Measurements from ENCODE around the gene TMEM132A. TPM values are rescaled to one million over a fixed set of nuclear protein-coding genes. Genes with fewer than 3 reads are reported as not detected.
A peak's percentile ranks its signal among the peaks of the same experiment; 100 is the strongest.

The TMEM132A gene
- total RNA-seq, 1 donor from 2014 or later: 34.0 TPM

DNA sequence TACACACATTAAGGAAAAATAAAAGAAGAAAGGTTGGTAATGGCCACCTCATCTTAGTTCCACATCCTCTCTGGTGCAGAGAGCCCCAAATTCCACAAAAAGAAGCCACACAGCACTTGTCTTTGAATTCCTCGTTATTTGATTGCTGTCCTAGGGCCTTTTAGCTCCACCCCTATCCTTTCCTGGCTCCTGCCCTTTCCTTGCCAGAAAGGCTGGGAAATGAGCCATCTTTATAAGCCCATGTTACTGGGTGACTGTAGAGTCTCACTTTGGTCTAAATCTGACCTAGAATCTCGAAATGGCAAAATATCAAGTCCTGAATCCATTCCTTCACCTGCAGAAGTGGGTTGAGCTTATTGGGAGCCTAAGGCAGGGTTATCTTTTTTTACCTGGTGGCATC is 4.3 kb upstream of the TMEM132A start:
- Histone ChIP-seq H3K4me2 (no peak overlapping the region), H3K9me3 (ENCODE audit: low read depth) (no peaks in the 10 kb centered on the region), H3K9ac (no peak overlapping the region), H3K36me3 (no peaks in the 10 kb centered on the region), H3K4me3 (no peak overlapping the region), H3K27me3 (no peaks in the 10 kb centered on the region), H3F3A (ENCODE audit: low read depth) (peaks cover 16% of the 10 kb centered on the region), H2AFZ (replicated peaks) (no peak overlapping the region), H3K79me2 (ENCODE audit: low read depth) (peaks cover 39% of the 10 kb centered on the region), H3K4me1 (peaks cover 6% of the 10 kb centered on the region), H4K20me1 (ENCODE audit: low read depth) (peaks cover 25% of the 10 kb centered on the region), H3K27ac (no peak overlapping the region)
- no peak overlapping the region for H3K4me3 Mint-ChIP-seq
- DNase-seq (ENCODE audit: low spot score): no peak
- H3K9me3 Mint-ChIP-seq: no peaks in the 10 kb centered on the region
- peaks cover 35% of the 10 kb centered on the region for H3K4me1 Mint-ChIP-seq
- no peak overlapping the region for H3K27ac Mint-ChIP-seq
- H3K27me3 Mint-ChIP-seq (ENCODE audit: insufficient read depth, low read depth): peaks cover 4% of the 10 kb centered on the region
- peaks cover 22% of the 10 kb centered on the region for H3K36me3 Mint-ChIP-seq
- TF ChIP-seq, protein P1, sequence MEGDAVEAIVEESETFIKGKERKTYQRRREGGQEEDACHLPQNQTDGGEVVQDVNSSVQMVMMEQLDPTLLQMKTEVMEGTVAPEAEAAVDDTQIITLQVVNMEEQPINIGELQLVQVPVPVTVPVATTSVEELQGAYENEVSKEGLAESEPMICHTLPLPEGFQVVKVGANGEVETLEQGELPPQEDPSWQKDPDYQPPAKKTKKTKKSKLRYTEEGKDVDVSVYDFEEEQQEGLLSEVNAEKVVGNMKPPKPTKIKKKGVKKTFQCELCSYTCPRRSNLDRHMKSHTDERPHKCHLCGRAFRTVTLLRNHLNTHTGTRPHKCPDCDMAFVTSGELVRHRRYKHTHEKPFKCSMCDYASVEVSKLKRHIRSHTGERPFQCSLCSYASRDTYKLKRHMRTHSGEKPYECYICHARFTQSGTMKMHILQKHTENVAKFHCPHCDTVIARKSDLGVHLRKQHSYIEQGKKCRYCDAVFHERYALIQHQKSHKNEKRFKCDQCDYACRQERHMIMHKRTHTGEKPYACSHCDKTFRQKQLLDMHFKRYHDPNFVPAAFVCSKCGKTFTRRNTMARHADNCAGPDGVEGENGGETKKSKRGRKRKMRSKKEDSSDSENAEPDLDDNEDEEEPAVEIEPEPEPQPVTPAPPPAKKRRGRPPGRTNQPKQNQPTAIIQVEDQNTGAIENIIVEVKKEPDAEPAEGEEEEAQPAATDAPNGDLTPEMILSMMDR (IDR thresholded peaks at IDR 0.05): no peak
- TF ChIP-seq EZH2phosphoT487 (IDR thresholded peaks at IDR 0.05): no peak

DNA sequence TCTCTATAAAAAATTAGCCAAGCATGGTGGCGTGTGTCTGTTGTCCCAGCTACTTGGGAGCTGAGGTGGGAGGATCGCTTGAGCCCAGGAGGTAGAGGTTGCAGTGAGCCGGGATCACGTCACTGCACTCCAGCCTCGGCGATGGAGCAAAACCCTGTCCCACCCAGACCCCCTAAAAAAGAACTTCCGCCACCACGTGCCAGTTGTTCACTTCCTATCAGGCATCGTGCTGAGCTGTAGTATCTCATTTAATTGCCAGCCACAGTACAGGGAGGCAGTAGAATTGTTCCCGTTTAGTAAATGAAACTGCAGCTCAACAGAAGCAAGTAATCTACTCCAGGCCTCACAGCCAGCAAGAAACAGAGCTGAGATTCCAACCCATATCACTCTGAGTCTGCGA is 3.0 kb upstream of the TMEM132A start:
- no peak overlapping the region for H2AFZ ChIP-seq (replicated peaks)

DNA sequence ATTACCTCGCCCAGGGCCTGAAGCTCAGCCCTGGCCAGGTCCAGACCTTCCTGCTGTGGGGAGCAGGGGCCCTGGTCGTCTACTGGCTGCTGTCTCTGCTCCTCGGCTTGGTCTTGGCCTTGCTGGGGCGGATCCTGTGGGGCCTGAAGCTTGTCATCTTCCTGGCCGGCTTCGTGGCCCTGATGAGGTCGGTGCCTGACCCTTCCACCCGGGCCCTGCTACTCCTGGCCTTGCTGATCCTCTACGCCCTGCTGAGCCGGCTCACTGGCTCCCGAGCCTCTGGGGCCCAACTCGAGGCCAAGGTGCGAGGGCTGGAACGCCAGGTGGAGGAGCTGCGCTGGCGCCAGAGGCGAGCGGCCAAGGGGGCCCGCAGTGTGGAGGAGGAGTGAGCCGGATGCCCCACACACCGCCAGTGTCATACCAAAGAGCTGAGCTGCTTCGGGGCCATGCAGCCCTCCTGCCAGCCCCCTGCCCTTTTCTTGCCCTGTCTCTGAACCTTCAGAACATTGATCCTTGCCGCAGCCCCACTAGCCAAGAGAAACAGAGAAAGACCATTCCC is 2.4 kb upstream of the TMEM132A start:
- peaks cover 26% of the 10 kb centered on the region for H3K36me3 Mint-ChIP-seq

More for the DNA sequence above, 3.0 kb upstream of the TMEM132A start:
- Mint-ChIP-seq H3K36me3 (peaks cover 22% of the 10 kb centered on the region), H3K27ac (no peak overlapping the region), H3K4me1 (peaks cover 34% of the 10 kb centered on the region), H3K4me3 (no peak overlapping the region), H3K9me3 (no peaks in the 10 kb centered on the region), H3K27me3 (ENCODE audit: insufficient read depth, low read depth) (peaks cover 2% of the 10 kb centered on the region)
- Histone ChIP-seq H3K79me2 (ENCODE audit: low read depth) (peaks cover 45% of the 10 kb centered on the region), H3K9ac (no peak overlapping the region), H3K36me3 (no peaks in the 10 kb centered on the region), H3K27ac (no peak overlapping the region), H3F3A (ENCODE audit: low read depth) (peaks cover 3% of the 10 kb centered on the region), H4K20me1 (ENCODE audit: low read depth) (peaks cover 36% of the 10 kb centered on the region), H3K9me3 (ENCODE audit: low read depth) (no peaks in the 10 kb centered on the region), H3K4me3 (no peak overlapping the region), H3K4me2 (no peak overlapping the region), H3K27me3 (no peaks in the 10 kb centered on the region), H3K4me1 (peaks cover 6% of the 10 kb centered on the region)
- no peak for DNase-seq (ENCODE audit: low spot score)
- TF ChIP-seq, protein P1 (IDR thresholded peaks at IDR 0.05): no peak
- TF ChIP-seq EZH2phosphoT487 (IDR thresholded peaks at IDR 0.05) (no peak), EZH2 (IDR thresholded peaks at IDR 0.05) (no peak)

More for the DNA sequence above, 2.4 kb upstream of the TMEM132A start:
- no peak for DNase-seq (ENCODE audit: low spot score)
- Histone ChIP-seq H3K36me3 (no peaks in the 10 kb centered on the region), H3K4me3 (no peak overlapping the region), H3K27ac (no peak overlapping the region), H3K79me2 (ENCODE audit: low read depth) (peaks cover 42% of the 10 kb centered on the region), H4K20me1 (ENCODE audit: low read depth) (peaks cover 36% of the 10 kb centered on the region), H3K4me2 (no peak overlapping the region), H3K27me3 (no peaks in the 10 kb centered on the region), H3K9me3 (ENCODE audit: low read depth) (no peaks in the 10 kb centered on the region), H3K4me1 (peaks cover 6% of the 10 kb centered on the region), H3K9ac (no peak overlapping the region), H3F3A (ENCODE audit: low read depth) (no peaks in the 10 kb centered on the region), H2AFZ (replicated peaks) (no peak overlapping the region)
- H3K27me3 Mint-ChIP-seq (ENCODE audit: insufficient read depth, low read depth): peaks cover 2% of the 10 kb centered on the region
- TF ChIP-seq EZH2 (IDR thresholded peaks at IDR 0.05): no peak
- TF ChIP-seq EZH2phosphoT487 (IDR thresholded peaks at IDR 0.05): no peak
- TF ChIP-seq, protein P1 (IDR thresholded peaks at IDR 0.05): no peak
- H3K27ac Mint-ChIP-seq: no peak overlapping the region
- H3K4me3 Mint-ChIP-seq: peak overlapping the region; percentile 53
- no peaks in the 10 kb centered on the region for H3K9me3 Mint-ChIP-seq
- peaks cover 37% of the 10 kb centered on the region for H3K4me1 Mint-ChIP-seq
